GM12865 (cell line): ENCODE results near the gene HOXB8.

Experiments used
- DNase-seq: peaks from one replicate; pipeline ENCODE4 v3.0.0; 2010; ENCODE audit warnings: low read depth
- H3K4me3 ChIP-seq: 2 replicates; pipeline ENCODE4 v1.5.1; 2011; ENCODE audit warnings: mild to moderate bottlenecking, low read depth, low read length, control low read depth
- CTCF ChIP-seq: IDR thresholded peaks from 2 replicates; pipeline ENCODE4 v1.5.1; 2011; ENCODE audit warnings: low read length, control low read depth, low read depth, inconsistent platforms; ENCODE audit not compliant: insufficient read depth; ENCODE audit errors: missing control alignments

Gene HOXB8

GRCh38 chr17:48601539-48602425 lies 13.3 kb downstream of the HOXB8 start:
- DNase-seq, result no peak
- no peak overlapping the region for H3K4me3 ChIP-seq
- no peak for TF ChIP-seq CTCF

DNA sequence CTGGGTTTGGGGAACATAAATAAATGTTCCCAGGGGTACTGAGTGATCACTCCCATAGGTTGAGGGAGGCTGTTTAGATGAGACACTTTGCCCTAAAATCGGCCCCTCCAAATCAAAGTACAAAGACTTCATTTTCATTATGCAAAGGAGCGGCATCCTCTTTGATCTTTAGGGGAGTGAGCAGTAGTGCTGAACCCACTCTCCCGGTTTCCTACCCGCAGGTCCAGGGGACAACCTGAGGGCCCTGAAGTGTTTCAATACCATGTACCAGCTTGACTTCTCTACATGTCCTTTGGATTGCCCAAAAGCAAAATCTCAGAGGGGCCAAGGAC lies 13.9 kb downstream of the HOXB8 start:
- no peak for TF ChIP-seq CTCF
- no peak overlapping the region for H3K4me3 ChIP-seq
- no peak for DNase-seq

- TF ChIP-seq CTCF, result no peak
- DNase-seq, result no peak
- H3K4me3 ChIP-seq, result no peak overlapping the region
Measured at GRCh38 chr17:48600244-48601098, 14.6 kb downstream of the HOXB8 start.

DNA sequence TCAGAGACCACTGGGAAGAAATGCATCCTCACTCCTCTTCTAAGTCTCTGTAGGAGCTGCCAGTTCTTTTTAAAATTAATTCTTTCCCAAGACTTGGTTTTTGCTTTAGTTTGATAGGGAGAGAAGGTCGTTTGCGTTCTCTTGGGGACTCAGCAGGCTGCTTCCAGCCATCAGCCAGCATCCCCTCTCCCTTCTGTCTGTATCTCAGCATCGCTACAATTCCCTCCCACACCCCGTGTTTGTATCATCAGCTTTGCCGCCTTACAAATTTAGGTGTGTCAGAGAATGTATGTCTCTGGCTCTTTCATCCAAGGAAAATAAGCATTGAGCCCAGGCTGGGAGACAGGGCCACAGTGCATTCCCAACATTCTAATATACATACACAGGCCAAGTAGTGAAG lies 15.7 kb downstream of the HOXB8 start:
- no peak for TF ChIP-seq CTCF
- H3K4me3 ChIP-seq, result no peak overlapping the region
- no peak for DNase-seq

DNA sequence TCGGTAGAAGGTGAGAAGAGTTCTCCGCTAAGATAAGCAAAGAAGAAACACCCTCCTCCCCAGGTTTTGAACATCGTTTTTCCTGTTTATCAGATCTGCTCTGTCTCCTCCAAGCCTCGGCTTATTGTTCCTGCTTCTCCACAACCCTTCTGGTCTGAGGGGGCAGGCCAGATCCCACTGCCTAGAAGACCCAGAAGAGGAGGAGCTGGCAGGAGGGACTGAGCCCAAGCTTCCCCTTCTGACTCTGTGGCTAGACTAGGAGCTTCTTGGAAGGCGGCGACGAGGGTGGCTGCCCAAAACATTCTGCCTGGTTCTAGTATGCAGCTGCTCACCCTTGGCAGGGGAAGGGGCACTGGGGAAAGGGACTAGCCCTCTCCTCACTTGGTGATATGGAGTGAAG lies 16.4 kb downstream of the HOXB8 start:
- no peak for TF ChIP-seq CTCF
- no peak for DNase-seq
- H3K4me3 ChIP-seq, result no peak overlapping the region

DNA sequence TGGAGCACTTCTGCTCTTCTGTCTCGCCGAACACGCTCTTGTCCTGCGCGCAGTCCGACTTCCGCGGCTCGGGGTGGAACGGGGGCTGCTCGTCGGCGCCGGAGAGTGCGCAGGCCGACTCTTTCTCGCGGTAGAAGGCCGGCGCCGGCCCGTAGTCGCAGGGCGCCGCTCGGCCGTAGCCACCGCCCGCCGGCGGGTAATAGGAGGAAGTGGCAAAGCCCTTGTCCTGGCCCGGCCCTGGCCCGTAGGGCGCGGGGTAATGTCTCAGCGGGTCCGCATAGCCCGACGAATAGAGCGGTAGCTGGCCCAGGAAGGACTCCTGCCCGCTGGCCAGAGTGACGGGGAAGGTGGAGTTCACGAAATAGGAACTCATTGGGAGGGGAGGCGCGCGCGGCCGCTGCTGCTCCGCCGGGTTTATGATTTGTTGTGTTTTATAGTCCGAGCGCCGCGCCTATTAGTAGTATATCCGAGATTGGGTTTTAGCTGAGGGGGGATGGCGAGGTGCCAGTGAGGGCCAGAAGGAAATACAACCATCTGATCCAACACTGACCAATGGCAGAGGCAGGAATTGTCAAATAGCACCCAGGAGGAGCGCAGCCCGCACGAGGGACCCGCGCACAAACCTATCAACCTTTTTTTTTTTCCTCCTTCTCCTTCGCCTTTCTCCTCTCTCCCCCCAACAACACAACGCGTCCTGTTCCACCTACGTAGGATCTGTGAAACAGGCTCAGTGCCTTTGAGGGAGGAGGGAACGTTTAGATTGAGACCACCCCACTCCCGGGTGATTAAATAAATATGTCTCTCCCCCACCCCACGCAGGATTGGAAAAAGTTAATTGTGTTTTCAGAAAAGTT lies 17.1 kb downstream of the HOXB8 start:
- TF ChIP-seq CTCF, result no peak
- peak; percentile 34 for DNase-seq
- H3K4me3 ChIP-seq, result no peak overlapping the region
